ENCODE results near the gene SPTLC3.
A peak's percentile ranks its signal among the peaks of the same experiment; 100 is the strongest.

The SPTLC3 gene

GRCh38 chr20:13098720-13099355 is 90.1 kb downstream of the SPTLC3 start:
- no peak for DNase-seq (ENCODE audit: low read depth)

- DNase-seq (ENCODE audit: low read depth): no peak
These were observed 90.9 kb downstream of the SPTLC3 start for GRCh38 chr20:13099676-13100075.

- no peak for DNase-seq (ENCODE audit: low read depth)
These were observed 92.5 kb downstream of the SPTLC3 start for GRCh38 chr20:13101276-13101675.

- no peak for DNase-seq (ENCODE audit: low read depth)
These were observed 92.9 kb downstream of the SPTLC3 start for GRCh38 chr20:13101706-13102105.

GRCh38 chr20:13102237-13102636 is 93.5 kb downstream of the SPTLC3 start:
- no peak for DNase-seq (ENCODE audit: low read depth)

GRCh38 chr20:13102694-13103093 is 93.9 kb downstream of the SPTLC3 start:
- DNase-seq (ENCODE audit: low read depth): no peak

GRCh38 chr20:13105039-13105438 is 96.3 kb downstream of the SPTLC3 start:
- no peak for DNase-seq (ENCODE audit: low read depth)

GRCh38 chr20:13105864-13106457 is 97.2 kb downstream of the SPTLC3 start:
- DNase-seq (ENCODE audit: low read depth): peak; percentile 33

- no peak for DNase-seq (ENCODE audit: low read depth)
These were observed 100.9 kb downstream of the SPTLC3 start for GRCh38 chr20:13109658-13110057.

GRCh38 chr20:13110796-13111195 is 102.0 kb downstream of the SPTLC3 start:
- no peak for DNase-seq (ENCODE audit: low read depth)

- DNase-seq (ENCODE audit: low read depth): no peak
These were observed 102.6 kb downstream of the SPTLC3 start for GRCh38 chr20:13111249-13111911.

GRCh38 chr20:13113731-13114130 is 105.0 kb downstream of the SPTLC3 start:
- peak; percentile 70 for DNase-seq (ENCODE audit: low read depth)

- no peak for DNase-seq (ENCODE audit: low read depth)
These were observed 108.4 kb downstream of the SPTLC3 start for GRCh38 chr20:13117200-13117599.

- DNase-seq (ENCODE audit: low read depth): no peak
These were observed 109.9 kb downstream of the SPTLC3 start for GRCh38 chr20:13118676-13119075.

- peak; percentile 54 for DNase-seq (ENCODE audit: low read depth)
These were observed 110.8 kb downstream of the SPTLC3 start for GRCh38 chr20:13119583-13119982.

GRCh38 chr20:13120471-13120870 is 111.7 kb downstream of the SPTLC3 start:
- DNase-seq (ENCODE audit: low read depth): no peak

- DNase-seq (ENCODE audit: low read depth): no peak
These were observed 113.2 kb downstream of the SPTLC3 start for GRCh38 chr20:13121840-13122515.

GRCh38 chr20:13125486-13125885 is 116.7 kb downstream of the SPTLC3 start:
- DNase-seq (ENCODE audit: low read depth): no peak

- no peak for DNase-seq (ENCODE audit: low read depth)
These were observed 119.4 kb downstream of the SPTLC3 start for GRCh38 chr20:13128173-13128572.

GRCh38 chr20:13130061-13130706 is 121.4 kb downstream of the SPTLC3 start:
- no peak for DNase-seq (ENCODE audit: low read depth)

- DNase-seq (ENCODE audit: low read depth): no peak
These were observed 121.9 kb downstream of the SPTLC3 start for GRCh38 chr20:13130707-13131103.

GRCh38 chr20:13131688-13132087 is 122.9 kb downstream of the SPTLC3 start:
- DNase-seq (ENCODE audit: low read depth): no peak
